PC-9 (cell line): ENCODE data around the gene EBPL. TPM values are rescaled to one million over a fixed set of nuclear protein-coding genes. Genes with fewer than 3 reads are reported as not detected.

Source experiments
- BruUV-seq: library from RNA; stranded (reverse); fragments of 400-500 nt; replicated peaks from 2 replicates; lab custom pipeline; 2021; lab: Mats Ljungman, UMichigan
- CTCF ChIA-PET: fragments of 300-600 bp; sonication (Branson Sonifier 250); formaldehyde crosslinking; loops from one replicate; lab custom pipeline; 2022; ENCODE audit warnings: antibody characterized with exemption; lab: Charles Lee
- POLR2A ChIA-PET: fragments of 300-600 bp; sonication (Branson Sonifier 250); formaldehyde crosslinking; loops from one replicate; lab custom pipeline; 2022; ENCODE audit warnings: antibody characterized with exemption; ENCODE audit not compliant: unreplicated experiment; lab: Charles Lee
- DNase-seq, 2 experiments: peaks; one replicate each; pipeline versions ENCODE4 v3.0.0 to v3.0.0-alpha.2; 2015 to 2022; ENCODE audit warnings: mixed read lengths in 1 of 2
- H2AFZ ChIP-seq: fragments of 200-600 bp; sonication (generic); 2 replicates; pipeline ENCODE4 v1.8.1; 2017; ENCODE audit warnings: antibody characterized with exemption
- H3F3A ChIP-seq: fragments of 200-600 bp; sonication (generic); 2 replicates; pipeline ENCODE4 v1.8.1; 2017; ENCODE audit warnings: antibody characterized with exemption, mild to moderate bottlenecking, low read depth; ENCODE audit not compliant: insufficient read depth
- H3K27ac ChIP-seq: fragments of 200-600 bp; sonication (generic); 2 replicates; pipeline ENCODE4 v1.6.1; 2016; ENCODE audit warnings: mixed run types
- H3K27me3 ChIP-seq: fragments of 200-600 bp; sonication (generic); 2 replicates; pipeline ENCODE4 v1.6.1; 2016; ENCODE audit warnings: low read depth, mixed run types; ENCODE audit not compliant: insufficient read depth
- H3K36me3 ChIP-seq: fragments of 200-600 bp; sonication (generic); 2 replicates; pipeline ENCODE4 v1.6.1; 2016; ENCODE audit warnings: low read depth, mixed run types
- H3K4me1 ChIP-seq: fragments of 200-600 bp; sonication (generic); replicated peaks from 2 replicates; pipeline ENCODE4 v1.6.1; 2016; ENCODE audit warnings: mixed run types; ENCODE audit not compliant: insufficient read depth
- H3K4me2 ChIP-seq: fragments of 200-600 bp; sonication (generic); 2 replicates; pipeline ENCODE4 v1.6.1; 2017; ENCODE audit warnings: mixed run types
- H3K4me3 ChIP-seq: fragments of 200-600 bp; sonication (generic); 2 replicates; pipeline ENCODE4 v1.6.1; 2016; ENCODE audit warnings: mixed run types
- H3K79me2 ChIP-seq: fragments of 200-600 bp; sonication (generic); 2 replicates; pipeline ENCODE4 v1.6.1; 2017; ENCODE audit warnings: low read depth, mixed run types
- H3K9me2 ChIP-seq: fragments of 200-600 bp; sonication (generic); 2 replicates; pipeline ENCODE4 v1.8.1; 2017; ENCODE audit warnings: mild to moderate bottlenecking; ENCODE audit not compliant: insufficient read depth
- H3K9me3 ChIP-seq: fragments of 200-600 bp; sonication (generic); 2 replicates; pipeline ENCODE4 v1.8.1; 2016; ENCODE audit warnings: low read depth; ENCODE audit not compliant: insufficient read depth
- H4K20me1 ChIP-seq: fragments of 200-600 bp; sonication (generic); 2 replicates; pipeline ENCODE4 v1.8.1; 2017; ENCODE audit not compliant: insufficient read depth
- EZH2 ChIP-seq: fragments of 200-600 bp; sonication (generic); IDR thresholded peaks from 2 replicates; pipeline ENCODE4 v1.8.0; 2017; ENCODE audit warnings: antibody characterized with exemption, low read depth
- intact Hi-C: fragments of 100-400 bp; cut with micrococcal nuclease; formaldehyde crosslinking; loops from one replicate; pipeline ENCODE4 v1.10.0; 2022; ENCODE audit not compliant: unreplicated experiment
- total RNA-seq: library from RNA; stranded (reverse); gene quantifications from 2 replicates; pipeline ENCODE4 v1.2.3, GENCODE V29; 2021
- TF ChIP-seq, protein P1 (sequence below): fragments of 200-600 bp; sonication (generic); conservative IDR thresholded peaks from 2 replicates; pipeline ENCODE4 v1.6.1; 2017; ENCODE audit warnings: mixed run types, antibody characterized with exemption, mild to moderate bottlenecking, moderate library complexity

The EBPL gene
- total RNA-seq, 1 experiment from 2014 or later: 77.0 TPM

DNA sequence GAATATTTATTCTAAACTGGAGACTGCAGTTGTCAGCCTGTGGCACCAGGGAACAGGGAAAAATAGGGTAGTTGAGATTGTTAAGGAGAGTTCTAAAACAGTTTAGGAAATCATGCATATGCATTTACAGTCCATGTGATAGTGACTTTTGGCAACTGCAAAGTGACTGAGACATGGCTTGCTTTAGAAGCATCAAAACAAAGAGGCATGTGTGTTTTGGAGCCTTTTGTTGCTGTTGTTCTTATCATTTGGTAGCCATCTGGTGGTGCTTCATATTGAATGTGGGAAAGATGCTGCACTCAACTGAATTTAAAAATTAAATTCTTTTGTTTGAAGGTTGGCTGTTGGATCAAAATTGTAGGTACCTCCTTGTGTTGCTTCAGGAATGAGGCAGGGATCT lies 10.2 kb upstream of the EBPL start:
- no TSS peak for BruUV-seq
- Histone ChIP-seq H3K27ac (no peak overlapping the region), H3K36me3 (peaks cover 15% of the 10 kb centered on the region; the same call in 1 of the 2 replicates), H3K9me2 (no peaks in the 10 kb centered on the region), H4K20me1 (no peaks in the 10 kb centered on the region), H3F3A (no peaks in the 10 kb centered on the region), H3K4me1 (no peaks in the 10 kb centered on the region), H3K4me2 (no peak overlapping the region), H3K27me3 (no peaks in the 10 kb centered on the region), H3K79me2 (no peaks in the 10 kb centered on the region), H3K9me3 (no peaks in the 10 kb centered on the region), H3K4me3 (no peak overlapping the region), H2AFZ (no peak overlapping the region)
- no peak for DNase-seq
- intact Hi-C loops: no loop called here
- CTCF ChIA-PET: no interaction called here
- TF ChIP-seq, protein P1, sequence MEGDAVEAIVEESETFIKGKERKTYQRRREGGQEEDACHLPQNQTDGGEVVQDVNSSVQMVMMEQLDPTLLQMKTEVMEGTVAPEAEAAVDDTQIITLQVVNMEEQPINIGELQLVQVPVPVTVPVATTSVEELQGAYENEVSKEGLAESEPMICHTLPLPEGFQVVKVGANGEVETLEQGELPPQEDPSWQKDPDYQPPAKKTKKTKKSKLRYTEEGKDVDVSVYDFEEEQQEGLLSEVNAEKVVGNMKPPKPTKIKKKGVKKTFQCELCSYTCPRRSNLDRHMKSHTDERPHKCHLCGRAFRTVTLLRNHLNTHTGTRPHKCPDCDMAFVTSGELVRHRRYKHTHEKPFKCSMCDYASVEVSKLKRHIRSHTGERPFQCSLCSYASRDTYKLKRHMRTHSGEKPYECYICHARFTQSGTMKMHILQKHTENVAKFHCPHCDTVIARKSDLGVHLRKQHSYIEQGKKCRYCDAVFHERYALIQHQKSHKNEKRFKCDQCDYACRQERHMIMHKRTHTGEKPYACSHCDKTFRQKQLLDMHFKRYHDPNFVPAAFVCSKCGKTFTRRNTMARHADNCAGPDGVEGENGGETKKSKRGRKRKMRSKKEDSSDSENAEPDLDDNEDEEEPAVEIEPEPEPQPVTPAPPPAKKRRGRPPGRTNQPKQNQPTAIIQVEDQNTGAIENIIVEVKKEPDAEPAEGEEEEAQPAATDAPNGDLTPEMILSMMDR: no peak
- TF ChIP-seq EZH2: no peak
- POLR2A ChIA-PET: no interaction called here

DNA sequence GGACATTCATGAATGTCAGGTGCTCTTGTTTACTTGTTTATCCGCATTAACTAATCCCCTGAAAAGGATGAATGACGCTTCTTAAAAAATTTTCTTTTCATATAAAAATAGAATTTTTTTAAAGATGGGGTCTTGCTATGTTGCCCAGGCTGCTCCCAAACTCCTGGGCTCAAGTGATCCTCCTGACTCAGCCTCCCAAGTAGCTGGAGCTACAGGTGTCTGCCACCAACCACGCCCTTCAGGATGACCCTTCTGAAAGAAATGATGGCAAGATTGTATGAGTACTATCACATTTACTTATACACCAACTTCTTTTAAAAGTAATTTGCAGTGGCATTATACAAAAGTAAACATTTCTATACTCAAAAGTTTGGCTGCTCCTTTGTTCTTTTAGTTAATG lies 6.2 kb upstream of the EBPL start:
- POLR2A ChIA-PET: no interaction called here
- Histone ChIP-seq H3K79me2 (no peaks in the 10 kb centered on the region), H3K4me3 (no peak overlapping the region), H3K36me3 (peaks cover 15% of the 10 kb centered on the region; the same call in 1 of the 2 replicates), H3K9me2 (no peaks in the 10 kb centered on the region), H3K27me3 (no peaks in the 10 kb centered on the region), H3F3A (peaks cover 4% of the 10 kb centered on the region; the same call in 1 of the 2 replicates), H3K9me3 (no peaks in the 10 kb centered on the region), H3K4me2 (no peak overlapping the region), H2AFZ (no peak overlapping the region), H4K20me1 (no peaks in the 10 kb centered on the region), H3K27ac (no peak overlapping the region), H3K4me1 (peaks cover 12% of the 10 kb centered on the region)
- no TSS peak for BruUV-seq
- CTCF ChIA-PET: no interaction called here
- TF ChIP-seq, protein P1: no peak
- no peak for TF ChIP-seq EZH2
- intact Hi-C loops: no loop called here
- no peak for DNase-seq

DNA sequence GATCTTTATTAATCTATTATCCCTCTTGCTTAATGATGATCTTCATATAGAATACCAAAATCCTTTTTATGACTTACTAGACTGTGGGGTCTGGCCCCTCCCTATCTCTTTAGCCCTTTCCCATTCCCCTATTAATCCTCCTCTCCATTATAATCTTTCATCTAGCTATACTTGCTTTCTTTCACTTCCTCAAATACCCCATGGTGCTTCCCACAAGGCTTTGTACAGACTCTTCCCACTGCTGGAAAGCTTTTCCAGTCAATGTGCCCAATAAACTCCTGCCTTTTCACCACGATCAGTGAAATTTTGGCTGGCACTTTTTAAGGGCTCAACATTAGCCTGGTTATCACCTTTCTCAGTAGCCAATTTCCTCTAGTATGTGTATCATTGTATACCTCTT lies 3.2 kb upstream of the EBPL start:
- POLR2A ChIA-PET: no interaction called here
- no peak overlapping the region for H3K4me2 ChIP-seq

More for the DNA sequence above, 3.2 kb upstream of the EBPL start:
- BruUV-seq: no TSS peak
- Histone ChIP-seq H3K27me3 (no peaks in the 10 kb centered on the region), H3K4me1 (peaks cover 27% of the 10 kb centered on the region), H3K4me3 (no peak overlapping the region), H3F3A (peaks cover 20% of the 10 kb centered on the region; the same call in 1 of the 2 replicates), H3K9me2 (no peaks in the 10 kb centered on the region), H3K9me3 (no peaks in the 10 kb centered on the region), H3K79me2 (peaks cover 16% of the 10 kb centered on the region), H3K36me3 (no peaks in the 10 kb centered on the region), H2AFZ (no peak overlapping the region), H4K20me1 (no peaks in the 10 kb centered on the region; the same call in 1 of the 2 replicates), H3K27ac (no peak overlapping the region)
- intact Hi-C loops: loop anchor here (5.0 kb wide), 1 partner anchor 243 kb away; the partner anchor contains the start of gene SPRYD7
- TF ChIP-seq EZH2: no peak
- TF ChIP-seq, protein P1: no peak
- DNase-seq: no peak
- CTCF ChIA-PET: interaction anchor here (0.6 kb wide), 1 partner anchor 152 kb away, joined by 4 read pairs; no protein-coding TSS in a partner anchor
